Endothelial cell of umbilical vein (primary cell): ENCODE results near the gene POLR3GL.

Source experiments
- EZH2 ChIP-seq: IDR thresholded peaks from 2 replicates; pipeline ENCODE4 v1.6.1; 2012; ENCODE audit warnings: borderline replicate concordance, low read depth, mild to moderate bottlenecking, moderate library complexity, low read length, inconsistent platforms; ENCODE audit not compliant: severe bottlenecking
- GATA2 ChIP-seq: IDR thresholded peaks from 2 replicates; pipeline ENCODE4 v1.7.0; 2011; ENCODE audit warnings: low read depth, mild to moderate bottlenecking, moderate library complexity, mixed read lengths, low read length; ENCODE audit not compliant: insufficient read length, insufficient read depth
- POLR2AphosphoS5 ChIP-seq: IDR thresholded peaks from 2 replicates; pipeline ENCODE4 v1.6.1; 2012; ENCODE audit warnings: low read depth, mild to moderate bottlenecking, control low read depth, low read length, moderate library complexity; ENCODE audit not compliant: insufficient read depth
- TF ChIP-seq, protein P1 (sequence below), 2 donors: IDR thresholded peaks; 1 replicate in 1 of 2; 2 replicates in 1 of 2; pipeline ENCODE4 v1.5.1; 2011; ENCODE audit warnings: low read length in 2 of 2, mild to moderate bottlenecking in 2 of 2, moderate library complexity in 2 of 2, control low read depth in 1 of 2, inconsistent platforms in 1 of 2, low read depth in 1 of 2; ENCODE audit not compliant: insufficient read depth in 1 of 2; ENCODE audit errors: extremely low read depth in 1 of 2

DNA sequence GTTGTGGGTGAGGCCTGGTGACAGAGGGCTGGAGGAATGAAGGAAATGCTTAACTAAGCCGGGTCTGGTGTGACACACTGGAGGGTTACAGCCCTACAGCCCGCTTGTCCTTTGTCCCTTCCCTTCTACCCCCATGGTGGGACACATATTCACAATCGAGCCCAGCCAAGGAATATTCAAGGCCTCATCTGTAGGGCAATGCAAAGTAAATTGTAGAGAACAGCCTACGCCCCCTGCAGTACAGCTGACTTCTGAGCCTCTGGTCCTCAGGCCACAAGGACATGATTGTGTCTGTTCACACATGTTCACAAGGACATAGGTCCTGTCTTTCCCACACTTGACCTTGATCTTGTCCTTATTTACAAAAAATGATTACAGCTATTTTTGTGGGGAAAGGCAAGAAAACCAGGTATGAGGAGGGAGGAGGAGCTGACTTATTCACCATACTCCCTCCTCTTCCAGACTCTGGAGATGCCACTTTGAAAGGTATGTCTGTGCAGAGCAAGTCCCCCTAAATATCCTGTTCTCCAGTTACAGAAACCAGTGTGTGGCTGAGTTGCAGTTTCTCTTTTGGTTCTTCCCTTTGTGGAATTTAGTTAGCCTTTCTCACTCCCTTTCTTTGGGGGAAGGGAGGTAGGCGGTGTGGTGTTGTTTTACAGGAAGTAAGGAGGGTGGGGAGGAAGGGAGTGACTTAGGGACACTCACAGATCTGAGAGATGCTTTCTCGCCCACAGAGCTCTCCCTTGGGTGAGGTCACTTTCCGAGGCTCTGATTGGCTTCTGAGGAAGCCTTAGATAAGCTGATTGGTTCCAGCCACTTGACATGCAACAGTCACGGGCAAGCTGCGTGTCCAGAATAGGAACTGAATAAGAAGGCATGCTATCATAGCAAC is 14.6 kb downstream of the POLR3GL start:
- TF ChIP-seq, protein P1, sequence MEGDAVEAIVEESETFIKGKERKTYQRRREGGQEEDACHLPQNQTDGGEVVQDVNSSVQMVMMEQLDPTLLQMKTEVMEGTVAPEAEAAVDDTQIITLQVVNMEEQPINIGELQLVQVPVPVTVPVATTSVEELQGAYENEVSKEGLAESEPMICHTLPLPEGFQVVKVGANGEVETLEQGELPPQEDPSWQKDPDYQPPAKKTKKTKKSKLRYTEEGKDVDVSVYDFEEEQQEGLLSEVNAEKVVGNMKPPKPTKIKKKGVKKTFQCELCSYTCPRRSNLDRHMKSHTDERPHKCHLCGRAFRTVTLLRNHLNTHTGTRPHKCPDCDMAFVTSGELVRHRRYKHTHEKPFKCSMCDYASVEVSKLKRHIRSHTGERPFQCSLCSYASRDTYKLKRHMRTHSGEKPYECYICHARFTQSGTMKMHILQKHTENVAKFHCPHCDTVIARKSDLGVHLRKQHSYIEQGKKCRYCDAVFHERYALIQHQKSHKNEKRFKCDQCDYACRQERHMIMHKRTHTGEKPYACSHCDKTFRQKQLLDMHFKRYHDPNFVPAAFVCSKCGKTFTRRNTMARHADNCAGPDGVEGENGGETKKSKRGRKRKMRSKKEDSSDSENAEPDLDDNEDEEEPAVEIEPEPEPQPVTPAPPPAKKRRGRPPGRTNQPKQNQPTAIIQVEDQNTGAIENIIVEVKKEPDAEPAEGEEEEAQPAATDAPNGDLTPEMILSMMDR (IDR thresholded peaks at IDR 0.05; ENCODE audit: extremely low read depth in 1 of 2, insufficient read depth in 1 of 2, low read depth in 1 of 2, low read length in 2 of 2) = no peak
- TF ChIP-seq POLR2AphosphoS5 = no peak
- TF ChIP-seq EZH2 = no peak
- TF ChIP-seq GATA2 = peak; percentile 71
